Endothelial cell of umbilical vein (primary cell): ENCODE results near the gene GRIA1. TPM values are rescaled to one million over a fixed set of nuclear protein-coding genes. Genes with fewer than 3 reads are reported as not detected.

Experiments used
- BruUV-seq: library from RNA; stranded (reverse); fragments of 400-500 nt; replicated peaks from 2 replicates; lab custom pipeline; 2021; lab: Mats Ljungman, UMichigan
- CTCF ChIA-PET: fragments of 300-600, 350-600 bp; sonication (Branson Sonifier 250); formaldehyde crosslinking; loops from one replicate; lab custom pipeline; 2021; ENCODE audit warnings: antibody characterized with exemption, inconsistent platforms; lab: Charles Lee
- POLR2A ChIA-PET: fragments of 300-600, 350-600 bp; sonication (Branson Sonifier 250); formaldehyde crosslinking; loops from one replicate; lab custom pipeline; 2021; ENCODE audit warnings: antibody characterized with exemption, inconsistent platforms; lab: Charles Lee
- DNase-seq: peaks from one replicate; pipeline ENCODE4 v3.0.0-alpha.2; 2011; ENCODE audit warnings: low read depth, low spot score
- FAIRE-seq: peaks from 2 replicates; lab custom pipeline; 2011; peaks lifted over from hg19 to GRCh38; lab: Jason Lieb, UNC
- H2AFZ ChIP-seq: 2 replicates; pipeline ENCODE4 v1.6.0; 2012; ENCODE audit warnings: low read depth, low read length, control low read depth, inconsistent platforms
- H3K27ac ChIP-seq: 2 replicates; pipeline ENCODE4 v1.5.1; 2011; ENCODE audit warnings: low read depth, mild to moderate bottlenecking, control low read depth, low read length, moderate library complexity; ENCODE audit not compliant: insufficient read depth
- H3K27me3 ChIP-seq, 2 experiments: 2 replicates each; pipeline versions ENCODE4 v1.6.0 to v1.6.1; 2011; ENCODE audit warnings: low read length in 2 of 2, mixed read lengths in 1 of 2; ENCODE audit not compliant: control insufficient read depth in 2 of 2, insufficient read depth in 2 of 2
- H3K36me3 ChIP-seq, 2 experiments: 2 replicates in 1 of 2; 3 replicates in 1 of 2; pipeline ENCODE4 v1.5.1; 2011; ENCODE audit warnings: low read length in 2 of 2, mild to moderate bottlenecking in 1 of 2, moderate library complexity in 1 of 2; ENCODE audit not compliant: control insufficient read depth in 2 of 2, insufficient read depth in 2 of 2; ENCODE audit errors: extremely low read depth in 1 of 2
- H3K4me1 ChIP-seq: 3 replicates; pipeline ENCODE4 v1.5.1; 2011; ENCODE audit warnings: mild to moderate bottlenecking, low read length; ENCODE audit not compliant: control insufficient read depth, insufficient read depth; ENCODE audit errors: extremely low read depth
- H3K4me2 ChIP-seq: 2 replicates; pipeline ENCODE4 v1.6.1; 2011; ENCODE audit warnings: low read length, control low read depth, mixed read lengths; ENCODE audit not compliant: insufficient read depth
- H3K4me3 ChIP-seq, 3 experiments: fragments of 200-600 bp in 1 of 3; sonication (generic), shearing (Covaris generic) in 1 of 3; replicated peaks in 1 of 3; 2 replicates each; pipeline ENCODE4 v1.5.1; 2011 to 2016; ENCODE audit warnings: control low read depth in 3 of 3, low read length in 3 of 3, mild to moderate bottlenecking in 2 of 3, inconsistent platforms in 1 of 3, low read depth in 1 of 3, moderate library complexity in 1 of 3; ENCODE audit not compliant: insufficient read depth in 1 of 3
- H3K79me2 ChIP-seq: 2 replicates; pipeline ENCODE4 v1.6.0; 2012; ENCODE audit warnings: low read length, inconsistent platforms; ENCODE audit not compliant: control insufficient read depth, insufficient read depth
- H3K9ac ChIP-seq: replicated peaks from 2 replicates; pipeline ENCODE3; 2011; ENCODE audit warnings: low read length, control low read depth; ENCODE audit not compliant: insufficient read depth; ENCODE audit errors: extremely low read depth
- H3K9me1 ChIP-seq: replicated peaks from 3 replicates; pipeline ENCODE4 v1.6.0; 2011; ENCODE audit warnings: mild to moderate bottlenecking, low read length; ENCODE audit not compliant: control insufficient read depth, insufficient read depth; ENCODE audit errors: extremely low read depth
- H3K9me3 ChIP-seq: replicated peaks from 2 replicates; pipeline ENCODE4 v1.5.1; 2012; ENCODE audit warnings: low read length, inconsistent platforms; ENCODE audit not compliant: control insufficient read depth, insufficient read depth
- H4K20me1 ChIP-seq: replicated peaks from 2 replicates; pipeline ENCODE3; 2011; ENCODE audit warnings: mild to moderate bottlenecking, low read length; ENCODE audit not compliant: control insufficient read depth, insufficient read depth; ENCODE audit errors: extremely low read depth
- CTCF ChIP-seq, 2 donors: IDR thresholded peaks; 1 replicate in 1 of 2; 2 replicates in 1 of 2; pipeline ENCODE4 v1.5.1; 2011; ENCODE audit warnings: low read length in 2 of 2, mild to moderate bottlenecking in 2 of 2, moderate library complexity in 2 of 2, control low read depth in 1 of 2, inconsistent platforms in 1 of 2, low read depth in 1 of 2; ENCODE audit not compliant: insufficient read depth in 1 of 2; ENCODE audit errors: extremely low read depth in 1 of 2
- EZH2 ChIP-seq: IDR thresholded peaks from 2 replicates; pipeline ENCODE4 v1.6.1; 2012; ENCODE audit warnings: borderline replicate concordance, low read depth, mild to moderate bottlenecking, moderate library complexity, low read length, inconsistent platforms; ENCODE audit not compliant: severe bottlenecking
- FOS ChIP-seq: IDR thresholded peaks from 2 replicates; pipeline ENCODE4 v1.6.1; 2011; ENCODE audit warnings: mild to moderate bottlenecking, low read length, moderate library complexity, borderline replicate concordance; ENCODE audit not compliant: insufficient read depth
- GATA2 ChIP-seq: IDR thresholded peaks from 2 replicates; pipeline ENCODE4 v1.7.0; 2011; ENCODE audit warnings: low read depth, mild to moderate bottlenecking, moderate library complexity, mixed read lengths, low read length; ENCODE audit not compliant: insufficient read length, insufficient read depth
- JUN ChIP-seq: IDR thresholded peaks from 2 replicates; pipeline ENCODE4 v1.6.1; 2011; ENCODE audit warnings: borderline replicate concordance, low read depth; ENCODE audit not compliant: insufficient read length, insufficient read depth
- MAX ChIP-seq: IDR thresholded peaks from 2 replicates; pipeline ENCODE4 v1.6.1; 2011; ENCODE audit not compliant: insufficient read depth, insufficient read length
- MYC ChIP-seq: IDR thresholded peaks from one replicate; pipeline ENCODE4 v1.6.1; 2011; ENCODE audit warnings: mild to moderate bottlenecking, low read depth, low read length
- POLR2A ChIP-seq: IDR thresholded peaks from 2 replicates; pipeline ENCODE4 v1.6.1; 2012; ENCODE audit warnings: low read depth, mild to moderate bottlenecking, control low read depth, low read length
- POLR2AphosphoS5 ChIP-seq: IDR thresholded peaks from 2 replicates; pipeline ENCODE4 v1.6.1; 2012; ENCODE audit warnings: low read depth, mild to moderate bottlenecking, control low read depth, low read length, moderate library complexity; ENCODE audit not compliant: insufficient read depth
- dilution Hi-C: fragments of 300-500 bp; cut with MboI; formaldehyde crosslinking; loops from one replicate; pipeline ENCODE4 v1.15.0; 2019; ENCODE audit warnings: low sequenced_read_pairs; ENCODE audit not compliant: extremely low pct_ligation_motif_present
- intact Hi-C: fragments of 100-400 bp; cut with micrococcal nuclease; formaldehyde crosslinking; loops from one replicate; pipeline ENCODE4 v1.10.0; 2022
- polyA plus RNA-seq, 4 experiments: library from polyadenylated mRNA; depleted of rRNA in 3 of 4; stranded (reverse) in 3 of 4; unstranded in 1 of 4; fragments of >200 nt; gene quantifications; 2 replicates each; pipeline versions ENCODE4 v1.2.1 to v1.2.3, GENCODE V29; 2011 to 2012; ENCODE audit warnings: missing spikeins in 1 of 4
- total RNA-seq: library from RNA; stranded (reverse); gene quantifications from 2 replicates; pipeline ENCODE4 v1.2.3, GENCODE V29; 2021

Gene GRIA1
- total and polyA plus RNA-seq, 2 donors (not counting 3 experiments of a cell fraction or from before 2014, with no cell fraction given) = not detected

GRCh38 chr5:153543959-153544470, 53.5 kb downstream of the GRIA1 start:
- Histone ChIP-seq H3K36me3 (no peaks in the 10 kb centered on the region), H3K79me2 (no peaks in the 10 kb centered on the region), H3K9ac (no peak overlapping the region), H3K4me1 (no peaks in the 10 kb centered on the region), H3K27me3 (no peaks in the 10 kb centered on the region), H3K27ac (no peak overlapping the region), H3K9me3 (no peaks in the 10 kb centered on the region), H3K4me3 (no peak overlapping the region), H2AFZ (no peak overlapping the region), H4K20me1 (no peaks in the 10 kb centered on the region), H3K9me1 (no peaks in the 10 kb centered on the region), H3K4me2 (no peak overlapping the region)
- intact Hi-C loops (no loop called here), dilution Hi-C loops (no loop called here)
- TF ChIP-seq POLR2A (no peak), GATA2 (no peak), MYC (no peak), JUN (no peak), CTCF (IDR thresholded peaks at IDR 0.05; ENCODE audit: extremely low read depth in 1 of 2, insufficient read depth in 1 of 2, low read depth in 1 of 2, low read length in 2 of 2) (no peak), POLR2AphosphoS5 (no peak), FOS (no peak), EZH2 (no peak), MAX (no peak)
- DNase-seq (no peak), FAIRE-seq (no peak)
- BruUV-seq = no TSS peak
- CTCF ChIA-PET = no interaction called here
- POLR2A ChIA-PET = no interaction called here
